ENCODE measurements around the gene COL28A1.

Gene COL28A1

GRCh38 chr7:7529328-7529727 lies 6.3 kb downstream of the COL28A1 start:
- H3K79me2 ChIP-seq (ENCODE audit: low read length) = no peaks in the 10 kb centered on the region
- no peak overlapping the region for H3K27ac ChIP-seq (ENCODE audit: low read length)
- H3K9me3 ChIP-seq (ENCODE audit: insufficient read depth, low read length) = no peaks in the 10 kb centered on the region

GRCh38 chr7:7527047-7527446 lies 8.6 kb downstream of the COL28A1 start:
- Histone ChIP-seq H3K4me3 (ENCODE audit: low read length) (no peak overlapping the region), H2AFZ (ENCODE audit: low read depth, low read length) (no peak overlapping the region), H3K9ac (ENCODE audit: low read length) (no peak overlapping the region), H3K27me3 (ENCODE audit: low read depth, low read length) (no peaks in the 10 kb centered on the region), H3K9me3 (ENCODE audit: insufficient read depth, low read length) (no peaks in the 10 kb centered on the region), H3K79me2 (ENCODE audit: low read length) (no peaks in the 10 kb centered on the region), H3K4me1 (ENCODE audit: low read length) (no peaks in the 10 kb centered on the region), H3K4me2 (ENCODE audit: low read length) (no peak overlapping the region), H3K36me3 (replicated peaks; ENCODE audit: low read depth, low read length) (no peaks in the 10 kb centered on the region), H3K27ac (ENCODE audit: low read length) (no peak overlapping the region), H4K20me1 (ENCODE audit: insufficient read depth, low read length) (no peaks in the 10 kb centered on the region)
- TF ChIP-seq CTCF (IDR thresholded peaks at IDR 0.05; ENCODE audit: low read depth, low read length) = no peak
- TF ChIP-seq EZH2phosphoT487 (IDR thresholded peaks at IDR 0.05; ENCODE audit: low read depth) = no peak

More at GRCh38 chr7:7529328-7529727, 6.3 kb downstream of the COL28A1 start:
- no peak overlapping the region for H3K4me3 ChIP-seq (ENCODE audit: low read length)
- no peaks in the 10 kb centered on the region for H3K4me1 ChIP-seq (ENCODE audit: low read length)
- no peaks in the 10 kb centered on the region for H4K20me1 ChIP-seq (ENCODE audit: insufficient read depth, low read length)
- no peaks in the 10 kb centered on the region for H3K27me3 ChIP-seq (ENCODE audit: low read depth, low read length)
- H3K9ac ChIP-seq (ENCODE audit: low read length) = no peak overlapping the region
- no peak overlapping the region for H3K4me2 ChIP-seq (ENCODE audit: low read length)
- H3K36me3 ChIP-seq (replicated peaks; ENCODE audit: low read depth, low read length) = no peaks in the 10 kb centered on the region
- TF ChIP-seq EZH2phosphoT487 (IDR thresholded peaks at IDR 0.05; ENCODE audit: low read depth) (no peak), CTCF (IDR thresholded peaks at IDR 0.05; ENCODE audit: low read depth, low read length) (no peak)
- no peak overlapping the region for H2AFZ ChIP-seq (ENCODE audit: low read depth, low read length)

GRCh38 chr7:7526006-7526405 lies 9.7 kb downstream of the COL28A1 start:
- no peak overlapping the region for H2AFZ ChIP-seq (ENCODE audit: low read depth, low read length)
- no peaks in the 10 kb centered on the region for H3K4me1 ChIP-seq (ENCODE audit: low read length)
- H3K36me3 ChIP-seq (replicated peaks; ENCODE audit: low read depth, low read length) = no peaks in the 10 kb centered on the region
- no peaks in the 10 kb centered on the region for H4K20me1 ChIP-seq (ENCODE audit: insufficient read depth, low read length)
- TF ChIP-seq CTCF (IDR thresholded peaks at IDR 0.05; ENCODE audit: low read depth, low read length) (no peak), EZH2phosphoT487 (IDR thresholded peaks at IDR 0.05; ENCODE audit: low read depth) (no peak)
- H3K4me2 ChIP-seq (ENCODE audit: low read length) = no peak overlapping the region
- no peaks in the 10 kb centered on the region for H3K79me2 ChIP-seq (ENCODE audit: low read length)
- H3K9me3 ChIP-seq (ENCODE audit: insufficient read depth, low read length) = no peaks in the 10 kb centered on the region
- H3K4me3 ChIP-seq (ENCODE audit: low read length) = no peak overlapping the region
- H3K9ac ChIP-seq (ENCODE audit: low read length) = no peak overlapping the region
- no peak overlapping the region for H3K27ac ChIP-seq (ENCODE audit: low read length)
- no peaks in the 10 kb centered on the region for H3K27me3 ChIP-seq (ENCODE audit: low read depth, low read length)

GRCh38 chr7:7524121-7524520 lies 11.6 kb downstream of the COL28A1 start:
- Histone ChIP-seq H2AFZ (ENCODE audit: low read depth, low read length) (no peak overlapping the region), H3K79me2 (ENCODE audit: low read length) (no peaks in the 10 kb centered on the region), H3K9me3 (ENCODE audit: insufficient read depth, low read length) (no peaks in the 10 kb centered on the region), H3K27me3 (ENCODE audit: low read depth, low read length) (no peaks in the 10 kb centered on the region), H3K4me3 (ENCODE audit: low read length) (no peak overlapping the region), H3K9ac (ENCODE audit: low read length) (no peak overlapping the region), H3K27ac (ENCODE audit: low read length) (no peak overlapping the region), H3K4me2 (ENCODE audit: low read length) (no peak overlapping the region), H3K36me3 (replicated peaks; ENCODE audit: low read depth, low read length) (no peaks in the 10 kb centered on the region), H4K20me1 (ENCODE audit: insufficient read depth, low read length) (no peaks in the 10 kb centered on the region), H3K4me1 (ENCODE audit: low read length) (no peaks in the 10 kb centered on the region)
- TF ChIP-seq CTCF (IDR thresholded peaks at IDR 0.05; ENCODE audit: low read depth, low read length) = no peak
